ENCODE results near the gene WDR11.
A peak's percentile ranks its signal among the peaks of the same experiment; 100 is the strongest.
"Not testable (repeated sequence)": the region's sequence is repeated elsewhere in the genome, so short reads cannot be mapped to it uniquely, and the experiment has no call there.

The WDR11 gene

DNA sequence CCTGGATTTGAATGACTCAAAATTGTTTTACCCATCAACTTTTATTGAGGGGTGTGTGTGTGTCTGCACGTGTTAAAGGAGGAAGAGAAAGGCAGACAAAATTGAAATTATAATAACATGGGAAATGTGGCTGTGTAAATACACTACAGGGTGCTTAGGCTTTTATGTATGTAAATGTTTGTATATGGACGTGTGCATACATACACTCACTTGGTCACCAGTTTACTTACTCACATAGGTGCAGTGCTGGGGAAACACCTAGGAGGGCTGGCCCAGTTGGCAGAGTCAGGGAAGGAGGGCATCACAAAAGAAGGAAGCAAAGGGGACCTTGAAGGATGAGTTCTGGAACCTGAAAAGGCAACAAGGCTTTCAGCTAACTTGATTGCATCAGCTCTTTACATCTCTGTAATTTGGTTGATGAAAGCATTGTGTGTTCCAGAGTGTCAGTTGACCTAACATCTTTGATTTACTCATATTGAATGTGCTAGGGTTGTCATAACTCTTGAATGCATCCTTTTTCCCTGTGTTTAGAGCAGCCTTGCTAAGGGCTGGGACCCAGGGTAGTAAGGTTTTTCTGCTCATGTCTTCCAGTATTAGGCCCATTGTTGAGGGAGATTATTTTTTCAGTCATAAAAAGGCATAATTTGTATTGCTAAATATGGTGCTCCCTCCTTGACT is 10.2 kb downstream of the WDR11 start:
- DNase-seq (ENCODE audit: low spot score), result no peak

DNA sequence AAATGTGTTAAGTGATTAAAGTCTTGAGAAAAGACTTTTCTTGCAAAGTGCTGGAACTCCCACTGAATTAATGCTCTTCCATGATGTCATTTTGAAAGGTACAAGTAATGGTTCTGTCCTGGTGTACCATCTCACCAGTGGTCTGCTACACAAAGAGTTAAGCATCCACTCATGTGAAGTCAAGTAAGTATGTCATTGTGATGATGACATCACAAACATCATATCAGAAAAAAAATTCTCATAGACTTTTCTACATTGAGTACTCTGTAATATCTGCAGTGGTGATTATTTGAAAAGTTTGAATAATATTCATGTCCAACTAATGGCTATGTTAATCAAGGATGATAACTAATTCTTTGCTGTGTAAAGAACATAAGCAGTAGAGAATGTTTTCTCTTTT is 22.6 kb downstream of the WDR11 start:
- no peak for DNase-seq (ENCODE audit: low spot score)

DNA sequence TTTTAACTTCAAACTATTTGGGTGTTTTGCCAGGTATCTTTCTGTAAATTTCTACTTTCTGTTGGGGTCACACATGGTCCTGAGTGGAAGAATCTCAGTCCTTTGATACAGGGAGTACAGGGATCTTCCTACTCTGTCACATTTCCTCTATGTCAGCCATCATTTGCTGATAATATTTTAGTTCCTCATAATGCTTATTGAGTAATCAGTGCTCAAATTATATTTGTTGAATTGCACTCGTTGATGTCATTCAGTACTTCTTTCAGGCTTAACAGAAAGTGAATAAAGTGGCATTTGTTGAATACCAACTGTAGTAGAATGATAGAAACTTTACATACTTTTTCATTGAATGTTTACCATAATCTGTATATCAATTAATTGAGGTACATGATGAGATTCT is 31.9 kb downstream of the WDR11 start:
- no peak for DNase-seq (ENCODE audit: low spot score)

DNA sequence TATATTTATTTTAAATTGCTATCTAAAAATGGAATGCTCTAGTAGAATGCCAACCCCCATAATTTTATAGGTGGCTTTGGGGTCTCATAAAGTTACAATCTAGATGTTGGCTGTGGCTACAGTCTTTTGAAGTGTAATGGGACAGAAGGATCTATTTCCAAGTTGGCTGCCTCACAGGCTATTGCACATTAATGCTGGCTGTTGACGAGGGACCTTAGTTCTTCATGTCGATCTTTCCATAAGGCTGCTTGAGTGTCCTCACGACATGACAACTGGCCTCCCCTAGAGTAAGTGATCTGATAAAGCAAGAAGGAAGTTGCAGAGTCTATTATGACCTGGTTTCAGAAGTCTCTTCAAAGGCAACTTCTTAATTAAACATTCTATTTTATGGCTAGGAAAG is 36.3 kb downstream of the WDR11 start:
- DNase-seq (ENCODE audit: low spot score), result no peak

DNA sequence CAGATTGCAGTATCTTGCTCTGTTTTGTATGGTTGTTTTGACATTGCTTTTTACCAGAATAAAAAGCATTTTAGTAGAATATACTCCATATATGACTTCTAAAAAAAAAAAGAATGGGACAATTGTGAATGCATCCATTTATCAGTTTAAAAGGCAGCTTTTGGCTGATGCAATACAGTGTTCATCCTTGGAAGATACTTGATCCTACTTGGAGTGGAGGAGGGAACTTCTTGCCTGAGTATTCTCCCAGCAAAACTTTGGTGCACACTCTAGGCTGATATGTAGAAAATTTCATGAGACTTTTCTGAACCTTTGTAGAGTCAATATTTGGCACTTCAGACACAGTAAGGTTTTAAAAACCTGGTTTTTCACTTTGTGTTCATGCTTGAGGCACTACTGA is 40.2 kb downstream of the WDR11 start:
- DNase-seq (ENCODE audit: low spot score), result peak; percentile 11

DNA sequence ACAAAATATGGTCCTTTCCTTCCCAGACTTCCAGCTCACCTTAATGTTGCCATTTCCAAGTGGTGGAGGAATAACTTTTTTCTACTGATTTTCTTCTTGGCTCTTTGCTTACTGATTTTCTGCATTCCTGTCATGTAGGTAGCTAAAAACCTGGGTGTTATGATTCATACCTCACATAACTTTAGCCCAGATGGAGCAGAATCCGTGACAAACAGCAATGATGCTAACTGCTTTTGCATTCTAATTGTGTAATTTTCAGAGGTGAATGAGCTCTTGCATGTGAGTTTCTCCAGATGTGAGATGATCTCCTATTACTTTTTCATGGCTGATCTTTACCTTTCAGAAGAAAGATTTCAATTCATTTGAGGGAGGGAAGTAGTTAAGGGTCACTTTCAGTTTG is 43.4 kb downstream of the WDR11 start:
- no peak for DNase-seq (ENCODE audit: low spot score)

DNA sequence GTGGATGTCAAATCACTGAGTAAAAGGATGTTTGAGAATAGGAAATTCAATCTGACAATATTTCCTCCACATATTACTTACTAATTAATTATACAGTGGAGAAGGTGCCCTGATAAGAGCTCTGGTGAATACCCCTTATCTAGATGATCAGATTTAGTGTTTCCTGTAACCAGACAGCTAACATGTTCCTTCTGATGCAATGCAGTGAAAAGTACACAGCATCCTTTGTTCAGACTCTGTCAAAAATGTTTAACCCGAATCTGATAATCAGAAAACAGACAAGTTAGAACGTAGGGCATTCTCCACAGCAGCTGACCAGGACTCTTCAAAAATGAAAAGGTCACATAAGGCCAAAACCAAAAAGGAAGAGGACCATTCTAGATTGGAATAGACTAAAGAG is 46.2 kb downstream of the WDR11 start:
- DNase-seq (ENCODE audit: low spot score), result no peak

DNA sequence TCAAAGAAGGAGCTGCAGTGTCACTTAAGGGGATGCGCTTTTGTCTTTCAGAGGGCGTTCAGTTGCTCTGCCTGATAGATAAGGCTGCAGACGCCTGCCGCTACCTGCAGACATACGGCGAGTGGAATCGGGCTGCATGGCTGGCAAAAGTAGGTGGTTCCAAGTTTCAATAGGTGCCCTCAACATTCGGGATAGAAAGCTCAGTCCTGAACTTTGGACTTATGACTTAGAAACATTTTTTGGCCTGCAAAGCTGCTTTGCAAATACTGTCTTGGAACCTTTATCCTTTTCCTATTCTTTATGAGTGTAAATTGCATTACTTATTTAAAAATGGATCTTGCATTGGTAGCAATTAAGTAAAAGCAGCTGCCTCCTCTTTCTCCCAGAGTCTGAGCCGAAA is 54.1 kb downstream of the WDR11 start:
- no peak for DNase-seq (ENCODE audit: low spot score)

DNA sequence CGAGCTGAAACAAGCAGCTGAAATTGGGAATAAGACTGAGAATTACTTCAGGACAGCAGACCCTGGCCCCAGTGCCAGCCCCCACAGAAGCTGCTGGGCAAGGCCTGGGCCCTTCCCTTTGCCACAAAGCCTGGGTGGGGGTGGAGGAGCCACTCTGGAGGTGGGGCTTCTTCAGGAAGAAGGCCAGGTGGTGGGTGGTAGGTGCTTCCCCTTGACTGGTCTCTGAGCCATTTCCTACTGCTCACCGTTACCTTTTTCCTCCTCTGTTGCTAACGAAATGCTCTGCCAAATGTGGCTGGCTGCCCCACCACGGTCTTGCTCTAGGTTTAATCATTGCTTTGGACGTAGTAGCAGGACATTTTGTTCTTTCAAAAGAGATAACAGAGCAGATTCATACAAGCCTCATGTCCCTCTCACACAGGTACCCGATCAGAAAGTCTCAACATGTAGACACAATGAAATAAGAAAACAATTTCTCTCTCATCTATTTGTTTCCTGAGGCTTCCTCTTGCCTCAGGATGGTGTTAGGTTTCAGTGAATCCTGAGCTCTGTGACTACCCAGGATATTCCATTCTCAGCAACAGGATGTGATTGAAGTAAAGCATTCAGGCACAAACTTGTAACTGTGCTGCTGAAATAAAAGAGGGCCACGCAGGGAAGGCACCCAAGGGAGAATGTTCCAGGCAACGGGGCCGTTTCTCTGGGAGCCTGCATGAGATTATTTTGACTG is 66.5 kb downstream of the WDR11 start:
- no peak for DNase-seq (ENCODE audit: low spot score)

DNA sequence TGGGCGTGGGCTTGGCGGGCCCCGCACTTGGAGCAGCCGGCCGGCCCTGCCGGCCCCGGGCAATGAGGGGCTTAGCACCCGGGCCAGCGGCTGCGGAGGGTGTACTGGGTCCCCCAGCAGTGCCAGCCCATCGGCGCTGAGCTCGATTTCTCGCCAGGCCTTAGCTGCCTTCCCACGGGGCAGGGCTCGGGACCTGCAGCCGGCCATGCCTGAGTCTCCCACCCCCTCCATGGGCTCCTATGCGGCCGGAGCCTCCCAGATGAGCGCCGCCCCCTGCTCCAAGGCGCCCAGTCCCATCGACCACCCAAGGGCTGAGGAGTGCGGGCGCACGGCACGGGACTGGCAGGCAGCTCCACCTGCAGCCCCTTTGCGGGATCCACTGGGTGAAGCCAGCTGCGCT is 72.7 kb downstream of the WDR11 start:
- DNase-seq (ENCODE audit: low spot score), result not testable (repeated sequence)

DNA sequence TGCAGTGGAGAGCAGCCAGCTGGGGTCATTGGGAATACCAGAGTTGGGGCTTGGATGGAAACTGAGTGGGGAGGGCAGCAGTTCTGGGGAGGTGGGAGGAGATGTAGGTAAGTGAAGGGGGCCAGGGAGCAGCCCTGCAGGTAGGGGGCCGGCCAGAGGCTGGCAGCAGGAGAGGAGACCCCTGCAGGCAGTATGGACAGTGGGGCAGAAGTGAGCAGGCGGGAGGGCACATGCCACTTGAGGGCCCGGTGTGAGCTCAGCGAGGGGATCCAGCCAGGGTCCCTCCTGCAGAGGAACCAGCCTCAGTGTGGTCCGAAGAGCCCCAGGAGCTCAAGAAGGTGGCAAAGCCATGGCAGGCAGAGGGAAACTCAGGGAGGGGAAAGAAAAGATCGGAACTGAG is 75.4 kb downstream of the WDR11 start:
- DNase-seq (ENCODE audit: low spot score), result no peak

DNA sequence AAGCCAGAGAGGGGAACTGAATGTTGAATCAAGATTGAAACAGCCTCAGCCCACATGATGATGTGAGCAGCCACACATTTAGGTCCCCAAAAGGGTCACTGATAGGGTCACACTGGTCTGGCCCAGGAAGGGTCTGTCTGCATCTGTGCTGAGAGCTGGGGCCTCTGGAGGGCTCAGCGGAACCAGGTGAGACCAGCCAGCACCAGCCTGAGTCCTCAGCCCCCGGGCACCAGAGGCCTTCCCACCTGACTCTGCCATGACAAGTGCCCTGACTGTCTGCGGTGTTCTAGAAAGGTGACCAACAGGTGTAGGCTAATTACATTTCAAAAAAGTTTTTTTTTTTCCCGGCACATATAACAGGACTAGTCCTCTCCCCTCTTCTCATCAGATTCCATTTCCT is 76.2 kb downstream of the WDR11 start:
- no peak for DNase-seq (ENCODE audit: low spot score)

DNA sequence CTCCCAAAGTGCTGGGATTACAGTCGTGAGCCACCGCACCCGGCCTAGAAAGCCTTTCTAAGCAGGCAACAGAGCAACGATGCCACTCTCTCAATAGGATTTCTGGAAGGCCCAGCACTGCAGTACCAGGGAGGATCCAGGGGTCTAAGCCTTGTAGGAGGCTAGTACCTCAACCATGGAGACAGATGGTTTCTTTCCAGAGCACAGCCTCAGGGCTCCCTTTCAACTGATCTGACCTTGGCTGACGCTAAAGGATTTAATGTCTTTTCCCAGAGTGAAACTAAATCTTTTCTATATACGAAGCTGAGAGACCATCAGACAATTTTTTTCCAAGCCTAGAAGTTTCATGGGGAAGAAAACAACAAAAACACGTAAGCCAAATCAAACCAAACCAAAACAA is 78.0 kb downstream of the WDR11 start:
- DNase-seq (ENCODE audit: low spot score), result no peak

DNA sequence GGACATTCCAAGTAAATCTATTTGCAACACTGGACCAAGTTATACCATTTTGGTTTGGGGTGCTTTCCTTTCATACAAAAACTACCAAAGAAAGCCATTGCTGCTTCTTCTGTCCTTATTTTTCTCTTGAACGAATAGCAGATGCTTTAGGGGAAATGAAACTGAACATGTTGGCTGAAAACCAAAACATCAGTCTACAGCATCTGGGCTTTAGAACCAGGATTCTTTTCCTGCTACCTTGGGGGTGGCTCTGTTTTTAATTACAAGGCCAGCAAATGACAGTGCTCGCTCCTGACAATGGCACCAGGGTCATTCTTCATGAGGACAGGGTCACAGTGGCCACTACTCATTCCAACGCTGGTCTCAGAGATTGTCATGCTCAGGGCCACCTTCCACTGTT is 80.3 kb downstream of the WDR11 start:
- DNase-seq (ENCODE audit: low spot score), result no peak

DNA sequence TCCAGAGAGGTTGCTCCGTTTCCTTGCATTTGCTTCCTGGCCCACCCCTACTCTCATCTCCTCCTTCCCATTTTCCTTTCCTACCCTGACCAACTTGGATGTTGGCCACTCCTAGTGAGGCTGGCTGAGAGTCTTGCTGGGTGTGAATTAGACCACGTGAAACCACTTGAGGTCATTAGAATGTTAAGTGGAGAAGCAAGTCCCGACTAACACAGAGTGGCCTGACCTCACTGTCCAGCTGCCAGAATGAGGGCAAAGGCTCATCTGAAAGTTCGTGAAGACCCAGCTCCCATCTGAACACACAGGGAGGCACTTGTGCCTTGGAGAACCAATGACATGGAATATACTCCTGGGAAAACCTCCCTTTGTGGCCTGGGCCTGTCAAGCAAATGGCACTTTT is 80.8 kb downstream of the WDR11 start:
- no peak for DNase-seq (ENCODE audit: low spot score)

DNA sequence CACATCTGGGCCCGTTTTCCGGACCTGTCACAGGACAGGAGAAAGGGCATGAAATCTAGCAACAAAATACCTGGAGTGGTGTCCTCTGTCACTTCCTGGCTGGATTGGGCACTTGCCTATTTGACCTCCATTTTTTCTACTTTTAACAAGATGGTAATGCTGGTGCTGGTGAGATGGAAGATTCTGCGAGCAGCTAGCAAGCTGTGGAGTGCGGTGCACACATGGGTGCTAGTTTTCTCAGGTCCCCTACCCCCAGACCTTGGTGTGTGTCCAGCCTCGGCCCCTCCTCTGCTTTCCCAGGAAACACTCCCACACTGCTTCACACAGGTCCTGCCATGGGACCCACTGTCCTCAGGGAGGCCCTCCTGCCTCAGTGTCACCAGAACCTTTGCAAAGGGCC is 87.7 kb downstream of the WDR11 start:
- DNase-seq (ENCODE audit: low spot score), result no peak

DNA sequence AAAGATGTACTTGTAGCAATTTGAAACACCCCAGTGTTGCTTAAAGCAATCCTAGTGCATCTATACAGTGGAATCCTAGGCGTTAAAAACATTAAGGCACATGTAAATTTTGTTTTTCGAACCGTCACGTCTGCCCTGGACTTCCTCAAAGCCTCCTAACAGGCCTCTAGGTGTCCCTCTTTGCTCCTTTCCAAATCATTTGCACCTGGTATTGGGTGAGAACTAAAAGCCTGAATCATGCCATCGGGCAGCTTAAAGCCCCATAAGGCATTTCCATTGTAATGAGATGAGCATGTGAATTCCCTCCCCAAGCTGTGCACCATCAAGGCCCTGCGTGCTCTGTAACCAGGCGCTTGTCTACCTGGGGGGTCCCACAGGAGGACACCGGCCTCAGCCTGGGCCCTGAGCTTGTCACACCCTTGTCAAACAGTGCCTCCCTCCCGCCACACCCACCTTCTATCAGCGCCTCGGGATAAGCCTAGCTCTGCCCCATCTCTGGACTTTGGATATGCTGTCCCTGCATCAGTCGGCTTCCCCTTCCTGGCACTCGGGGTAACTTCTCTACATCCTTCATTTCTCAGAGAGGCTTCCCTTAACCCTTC is 89.2 kb downstream of the WDR11 start:
- DNase-seq (ENCODE audit: low spot score), result no peak

DNA sequence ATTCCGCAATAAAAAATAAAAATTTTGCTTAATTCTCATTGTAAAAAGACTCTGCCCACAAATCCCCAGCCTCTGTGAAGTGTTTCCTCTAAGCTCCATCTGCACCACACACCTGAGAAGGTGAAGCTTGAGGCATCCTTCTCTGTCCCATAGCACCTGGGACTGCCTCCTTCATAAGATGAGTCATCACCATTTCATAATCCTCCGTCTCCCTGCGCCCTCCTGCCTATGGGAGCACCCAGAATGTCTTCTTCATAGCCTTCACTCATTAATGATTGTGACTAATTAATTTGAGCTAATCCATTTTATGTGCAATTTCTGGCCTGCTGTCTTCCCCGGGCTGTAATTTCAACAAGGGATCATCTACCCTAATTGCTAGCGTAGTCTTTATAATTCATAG is 90.3 kb downstream of the WDR11 start:
- no peak for DNase-seq (ENCODE audit: low spot score)

DNA sequence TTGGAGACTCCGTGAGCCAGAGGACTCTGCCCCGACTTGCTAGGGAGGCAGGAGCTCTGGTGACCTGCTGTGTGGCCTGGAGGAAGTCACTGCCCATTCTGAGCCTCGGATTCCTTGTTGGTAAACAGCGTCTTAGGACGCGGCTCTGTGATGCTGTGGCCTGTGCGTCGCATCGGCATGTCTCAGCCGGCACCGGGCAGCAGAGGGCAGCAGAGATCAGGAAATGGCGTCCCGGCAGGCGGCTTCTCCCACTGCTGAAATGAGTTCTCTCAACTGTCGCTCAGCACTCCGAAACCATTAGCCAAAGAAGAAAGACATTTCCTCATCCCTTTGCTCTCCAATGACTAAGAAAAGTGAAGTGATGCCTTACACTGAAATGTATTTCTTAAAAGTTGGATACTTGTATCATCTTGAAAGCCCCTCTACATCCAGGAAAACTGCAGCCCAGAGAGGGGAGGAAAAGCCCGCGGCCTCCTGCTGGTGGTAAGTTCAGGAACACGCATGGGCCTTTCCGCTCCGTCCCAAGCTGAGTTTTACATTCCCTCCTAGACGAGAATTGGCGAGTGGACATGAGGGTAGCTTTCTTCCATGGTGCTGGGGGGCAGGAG is 91.7 kb downstream of the WDR11 start:
- peak; percentile 92 for DNase-seq (ENCODE audit: low spot score)

DNA sequence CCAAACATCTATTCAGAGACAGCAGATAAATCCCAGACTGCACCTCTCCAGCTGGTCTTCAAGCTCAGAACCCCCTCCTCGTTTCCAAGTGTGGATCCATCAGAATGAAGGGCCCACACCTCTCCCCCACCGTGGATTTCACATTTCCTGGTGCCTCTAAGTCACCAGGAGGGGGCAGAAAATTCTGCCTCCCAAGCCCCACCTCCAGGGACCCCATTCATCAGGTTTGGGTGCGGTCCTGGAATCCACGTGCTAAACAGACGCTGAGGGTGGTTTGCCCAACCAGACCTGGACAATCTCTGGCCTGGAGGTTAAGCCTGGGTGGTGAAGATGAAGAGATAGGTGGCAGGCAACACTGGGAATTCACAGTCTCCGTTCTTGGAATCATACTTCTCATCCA is 92.4 kb downstream of the WDR11 start:
- DNase-seq (ENCODE audit: low spot score), result no peak

DNA sequence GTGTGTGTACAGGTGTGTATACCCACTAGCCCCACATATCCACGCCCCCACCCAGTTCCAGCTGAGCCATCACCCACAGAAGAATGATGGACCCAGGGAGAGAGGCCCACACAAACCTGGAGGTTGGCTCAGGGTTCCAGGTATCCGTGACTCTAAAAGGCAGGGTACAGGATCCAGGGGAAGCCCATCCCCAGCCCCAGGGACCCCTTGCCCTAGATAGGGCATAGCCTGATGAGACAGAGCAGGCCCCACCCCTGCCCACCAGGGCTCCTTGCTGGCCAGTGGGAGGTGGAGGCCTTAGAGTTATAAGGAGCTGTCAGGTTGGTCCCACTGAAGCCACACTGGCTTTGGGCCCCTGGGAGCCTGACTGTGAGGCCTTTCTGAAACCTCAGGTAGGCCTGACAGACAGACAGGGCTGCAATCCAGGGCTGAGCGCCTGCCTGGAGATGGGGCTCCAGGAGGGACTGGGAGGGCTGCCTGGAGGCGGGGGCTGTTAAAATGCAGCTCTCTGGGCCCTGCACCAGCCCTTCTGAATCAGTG is 93.5 kb downstream of the WDR11 start:
- DNase-seq (ENCODE audit: low spot score), result no peak

DNA sequence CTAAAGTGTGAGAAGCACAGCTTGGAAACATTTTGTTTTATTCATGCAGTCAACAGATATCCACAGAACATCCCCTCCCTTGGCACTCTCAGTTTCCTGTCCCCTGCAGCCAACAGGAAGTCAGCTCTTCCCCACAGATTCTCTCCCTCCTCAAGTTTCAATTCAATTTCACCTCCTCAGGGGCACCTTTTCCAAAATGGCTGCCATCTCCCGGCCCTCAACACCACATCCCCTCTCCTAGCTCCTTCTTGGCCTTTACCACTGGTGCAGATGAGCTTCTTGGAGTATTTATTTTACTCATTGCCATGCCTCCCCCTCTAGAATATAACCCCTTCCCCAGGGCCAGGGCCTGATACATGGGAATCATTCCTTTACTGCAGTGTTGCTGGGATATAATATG is 94.0 kb downstream of the WDR11 start:
- no peak for DNase-seq (ENCODE audit: low spot score)

DNA sequence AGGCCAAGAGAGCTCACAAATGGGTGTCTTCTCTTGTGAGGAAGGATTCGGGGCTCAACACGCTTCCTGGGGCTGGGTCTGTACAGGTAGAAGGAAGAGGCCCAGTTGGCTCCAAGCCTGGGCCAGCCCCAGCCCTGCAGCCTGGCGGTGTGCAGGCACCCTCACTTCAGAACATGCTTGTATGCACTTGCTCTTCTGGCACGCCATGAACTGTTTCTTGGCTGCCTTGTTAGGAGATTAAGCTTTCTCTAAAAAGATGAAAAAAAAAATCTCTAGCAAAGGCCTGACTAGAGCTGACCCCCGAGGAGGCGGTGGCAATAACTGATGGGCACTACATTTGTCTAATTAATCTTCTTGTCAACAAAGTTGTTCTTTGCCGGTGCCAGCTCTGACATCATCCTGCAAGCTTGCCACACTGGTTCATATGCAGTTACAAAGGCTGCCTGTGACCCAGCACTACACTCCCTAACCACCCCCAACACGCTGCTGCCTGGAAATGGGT is 94.7 kb downstream of the WDR11 start:
- DNase-seq (ENCODE audit: low spot score), result peak; percentile 43

Measured in AG20443 (cell line).